NCI-H128 (cell line): ENCODE measurements around the gene PFN3.

Source experiments
- DNase-seq: peaks from one replicate; lab custom pipeline; 2025; ENCODE audit not compliant: unreplicated experiment; lab: John Stamatoyannopoulos, UW

The PFN3 gene

DNA sequence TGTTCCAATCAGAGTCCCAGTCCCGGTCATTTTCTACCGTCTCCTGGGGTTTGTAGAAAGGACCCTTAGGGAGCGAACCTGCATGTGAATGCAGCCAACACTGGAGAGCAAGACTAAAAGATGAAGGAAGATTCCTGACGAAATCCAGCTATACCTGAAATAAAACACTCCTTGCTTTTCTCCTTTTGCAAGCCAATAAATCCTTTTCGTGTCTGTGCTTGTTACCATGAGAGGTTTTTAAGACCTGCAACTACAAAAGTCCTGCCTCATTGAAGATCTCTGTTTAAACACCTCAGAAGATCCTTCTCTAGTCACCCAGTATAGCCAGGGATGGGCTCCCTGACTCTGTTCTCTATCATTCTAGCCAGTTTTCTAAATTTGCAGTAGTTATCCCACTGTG is 26.2 kb downstream of the PFN3 start:
- DNase-seq = no peak

DNA sequence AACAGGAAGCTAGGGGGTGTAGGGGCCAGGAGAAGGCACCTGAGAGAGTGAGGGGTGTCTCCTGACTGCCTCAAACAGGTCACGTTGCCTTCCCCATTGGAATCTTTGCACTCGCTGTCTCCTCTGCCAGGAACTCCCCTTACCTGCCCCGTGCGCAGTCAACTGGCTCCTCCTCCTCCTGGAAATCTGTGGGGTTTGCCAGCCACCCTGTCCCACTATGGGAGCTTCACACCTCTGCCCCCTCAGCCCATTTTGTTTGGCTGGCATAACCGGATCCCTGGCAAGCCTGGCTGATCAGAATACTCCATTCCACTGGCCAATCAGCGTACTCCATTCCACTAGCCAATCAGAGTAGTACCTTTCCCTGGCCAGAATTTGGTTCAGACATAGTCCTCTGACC is 26.7 kb downstream of the PFN3 start:
- no peak for DNase-seq

DNA sequence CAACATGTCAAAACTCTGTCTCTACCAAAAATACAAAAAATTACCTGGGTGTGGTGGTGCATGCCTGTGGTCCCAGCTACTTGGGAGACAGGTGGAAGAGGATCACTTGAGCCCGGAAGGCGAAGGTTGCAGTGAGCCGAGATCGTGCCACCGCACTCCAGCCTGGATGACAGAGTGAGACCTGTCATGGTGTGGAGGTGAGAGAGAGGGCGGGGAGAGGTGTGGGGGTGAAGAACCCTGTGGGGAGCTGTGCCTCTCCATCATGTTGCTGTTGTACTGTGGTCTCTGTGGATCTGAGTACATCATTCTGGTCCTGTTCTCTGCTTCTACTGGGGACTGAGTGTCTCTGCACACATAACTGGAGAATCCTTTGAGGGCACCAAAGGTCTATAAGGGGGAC is 27.6 kb downstream of the PFN3 start:
- DNase-seq = no peak

DNA sequence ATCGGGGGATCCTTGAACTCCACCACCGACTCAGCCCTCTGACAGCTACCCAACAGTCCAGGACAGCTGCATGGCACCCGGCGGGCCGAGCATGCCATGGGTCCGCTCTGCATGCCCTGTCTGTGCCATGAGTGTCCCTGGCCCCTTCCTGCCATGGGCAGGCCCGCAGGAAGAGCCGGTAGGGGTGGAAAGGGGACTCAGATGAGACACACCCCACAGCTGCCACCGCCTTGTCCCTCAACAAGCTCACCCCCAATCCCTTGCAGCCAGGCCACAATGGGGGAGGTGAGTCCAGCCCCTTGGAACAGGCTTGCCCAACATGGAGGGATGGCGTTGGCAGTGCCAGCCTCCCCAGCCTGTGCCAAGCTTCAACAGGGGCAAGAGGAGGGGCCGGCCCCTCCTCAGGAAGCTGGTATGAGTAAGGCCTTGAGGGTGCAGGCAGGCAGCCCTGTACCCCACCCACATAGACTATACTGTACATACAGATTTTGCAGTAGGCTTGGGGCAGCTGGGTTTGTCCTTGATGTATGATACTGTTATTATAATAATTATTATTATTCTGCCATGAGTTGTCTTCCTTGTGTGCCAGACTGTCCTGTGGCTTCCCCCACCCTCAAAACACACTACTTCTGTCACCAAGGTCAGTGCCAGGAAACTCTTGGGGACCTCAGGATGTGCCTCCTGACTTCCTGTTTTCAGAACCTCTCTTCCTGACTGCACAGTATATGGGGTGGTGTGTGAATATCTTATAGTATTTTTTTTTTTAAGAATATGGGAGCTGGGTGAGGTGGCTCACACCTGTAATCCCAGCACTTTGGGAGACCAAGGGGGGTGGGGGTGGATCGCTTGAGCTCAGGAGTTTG is 28.2 kb downstream of the PFN3 start:
- no peak for DNase-seq

DNA sequence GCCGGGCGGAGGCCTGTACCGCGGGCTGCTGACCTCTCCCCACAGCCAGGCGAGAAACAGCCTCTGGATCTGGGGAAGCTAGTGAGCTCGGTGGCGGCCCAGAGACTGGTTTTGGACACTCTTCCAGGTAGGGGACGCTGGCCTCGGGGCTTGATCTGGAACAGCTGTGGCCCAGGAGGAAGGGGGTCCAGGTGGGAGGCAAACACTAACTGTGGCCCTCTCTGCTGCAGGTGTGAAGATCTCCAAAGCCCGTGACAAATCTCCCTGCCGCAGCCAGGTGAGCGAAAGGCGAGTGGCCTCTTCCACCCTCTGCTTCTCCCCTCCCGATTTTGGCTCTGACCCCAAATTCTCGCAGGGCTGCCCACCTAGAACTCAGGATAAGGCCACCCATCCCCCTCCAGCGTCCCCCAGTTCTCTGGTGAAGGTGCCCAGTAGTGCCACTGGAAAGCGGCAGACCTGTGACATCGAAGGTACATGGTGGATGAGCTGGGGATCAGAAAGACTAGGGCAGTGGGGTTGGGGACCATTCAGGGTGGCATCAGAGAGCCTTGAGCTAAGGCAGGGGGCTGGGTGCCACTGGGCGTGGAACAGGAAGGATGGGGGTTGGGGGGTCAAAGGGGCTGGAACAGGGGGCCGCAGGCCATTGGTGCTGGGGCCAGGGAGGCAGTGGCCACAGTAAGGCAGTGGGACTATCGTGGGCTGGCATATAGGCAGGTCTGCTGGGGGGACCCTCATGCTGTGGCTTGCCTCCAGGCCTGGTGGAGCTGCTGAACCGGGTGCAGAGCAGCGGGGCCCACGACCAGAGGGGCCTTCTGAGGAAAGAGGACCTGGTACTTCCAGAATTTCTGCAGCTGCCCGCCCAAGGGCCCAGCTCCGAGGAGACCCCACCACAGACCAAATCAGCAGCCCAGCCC is 29.1 kb downstream of the PFN3 start:
- DNase-seq = no peak

DNA sequence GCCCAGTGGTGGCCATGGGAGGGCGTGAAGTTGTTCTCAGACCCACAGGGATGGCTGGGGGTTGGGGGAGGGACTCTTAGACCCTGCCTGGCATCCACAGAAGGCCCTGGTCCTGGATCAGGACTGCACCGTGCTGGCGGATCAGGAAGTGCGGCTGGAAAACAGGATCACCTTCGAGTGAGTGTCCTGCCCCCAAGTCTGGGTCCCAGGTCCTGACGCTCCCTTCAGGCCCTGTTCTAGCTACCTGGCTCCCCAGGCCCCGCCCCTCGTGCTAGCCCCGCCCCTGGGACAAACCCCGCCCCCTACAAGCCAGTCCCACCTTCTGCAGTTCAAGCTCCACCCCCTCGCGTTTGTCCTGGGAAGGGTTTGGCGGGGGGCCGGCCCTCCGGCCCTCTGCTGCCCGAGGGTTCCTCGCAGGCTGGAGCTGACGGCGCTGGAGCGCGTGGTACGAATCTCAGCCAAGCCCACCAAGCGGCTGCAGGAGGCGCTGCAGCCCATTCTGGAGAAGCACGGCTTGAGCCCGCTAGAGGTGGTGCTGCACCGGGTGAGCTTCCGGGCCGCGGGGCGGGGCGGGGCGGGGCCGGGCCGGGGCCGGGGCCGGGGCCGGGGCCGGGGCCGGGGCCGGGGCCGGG is 29.9 kb downstream of the PFN3 start:
- peak; percentile 36 for DNase-seq

DNA sequence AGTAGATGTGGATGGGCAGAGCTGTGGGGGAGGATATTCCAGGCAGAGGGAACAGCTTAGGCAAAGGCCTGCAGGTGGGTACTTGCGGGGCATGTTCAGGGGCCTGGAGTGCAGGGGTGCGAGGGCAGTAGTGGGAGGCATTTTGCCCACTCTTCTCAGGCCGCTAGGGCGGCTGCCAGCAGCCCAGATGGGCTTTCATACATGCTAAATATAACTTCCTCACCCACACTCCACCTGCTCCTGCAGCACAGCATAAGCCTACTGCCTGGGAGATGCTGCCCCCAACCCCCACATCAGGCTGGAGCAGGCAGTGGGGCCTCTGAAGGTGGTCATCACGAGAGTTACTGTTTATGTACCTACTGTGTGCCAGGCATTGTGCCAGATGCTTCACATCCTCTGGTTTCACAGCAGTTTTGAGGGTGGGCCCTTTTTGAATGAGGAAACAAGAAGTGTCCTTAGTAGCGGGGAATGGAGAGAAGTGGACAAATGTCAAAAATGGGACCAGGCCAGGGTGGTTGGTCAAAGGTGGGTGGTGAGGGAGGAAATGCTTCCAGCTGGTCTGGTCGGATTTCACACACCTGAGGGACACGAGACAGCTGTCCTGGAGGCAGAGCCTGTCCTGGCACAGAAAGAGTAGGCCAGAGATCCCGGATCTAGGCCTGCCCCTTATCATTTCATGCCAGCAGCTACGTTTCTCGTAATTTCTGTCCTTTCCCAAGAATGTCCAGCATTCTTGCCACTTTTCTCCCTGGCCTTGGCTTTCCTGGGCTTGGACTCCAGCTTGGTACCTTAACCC is 30.6 kb downstream of the PFN3 start:
- no peak for DNase-seq

DNA sequence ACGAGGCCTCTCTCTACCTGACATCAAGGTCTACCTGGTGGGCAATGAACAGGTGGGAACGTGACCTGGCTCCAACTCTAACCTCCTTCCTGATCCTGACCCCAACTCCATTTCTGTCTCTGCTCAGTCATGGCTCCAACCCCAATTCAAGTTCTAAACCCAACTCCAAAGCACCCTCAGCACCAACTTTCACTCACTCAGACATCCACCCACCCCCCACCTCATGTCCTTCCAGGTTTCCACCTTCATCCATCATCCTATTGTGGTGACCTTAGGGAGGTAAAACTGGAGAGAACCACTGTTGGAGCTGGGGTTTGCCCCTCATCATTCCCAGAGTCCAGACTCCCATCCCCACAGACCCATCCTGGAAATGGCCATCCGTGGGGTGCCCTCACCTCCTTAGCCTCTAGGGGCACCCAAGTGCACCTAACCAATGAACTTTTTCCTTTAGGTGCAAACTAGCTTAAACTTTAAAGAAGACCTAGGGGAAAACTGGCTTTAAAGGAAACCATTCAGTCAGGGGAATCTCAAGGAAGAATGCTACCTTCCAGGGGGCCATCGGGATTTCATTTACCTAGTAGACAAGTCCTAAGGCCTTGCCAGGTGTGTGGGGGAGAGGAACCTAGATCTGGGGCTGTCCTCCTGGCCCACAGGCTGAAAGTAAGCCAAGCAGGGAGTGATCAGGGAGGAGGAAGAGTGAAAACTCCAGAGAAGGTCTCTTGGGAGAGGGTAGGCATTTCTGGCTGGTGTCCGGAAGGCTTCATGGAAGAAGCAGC is 31.4 kb downstream of the PFN3 start:
- no peak for DNase-seq

DNA sequence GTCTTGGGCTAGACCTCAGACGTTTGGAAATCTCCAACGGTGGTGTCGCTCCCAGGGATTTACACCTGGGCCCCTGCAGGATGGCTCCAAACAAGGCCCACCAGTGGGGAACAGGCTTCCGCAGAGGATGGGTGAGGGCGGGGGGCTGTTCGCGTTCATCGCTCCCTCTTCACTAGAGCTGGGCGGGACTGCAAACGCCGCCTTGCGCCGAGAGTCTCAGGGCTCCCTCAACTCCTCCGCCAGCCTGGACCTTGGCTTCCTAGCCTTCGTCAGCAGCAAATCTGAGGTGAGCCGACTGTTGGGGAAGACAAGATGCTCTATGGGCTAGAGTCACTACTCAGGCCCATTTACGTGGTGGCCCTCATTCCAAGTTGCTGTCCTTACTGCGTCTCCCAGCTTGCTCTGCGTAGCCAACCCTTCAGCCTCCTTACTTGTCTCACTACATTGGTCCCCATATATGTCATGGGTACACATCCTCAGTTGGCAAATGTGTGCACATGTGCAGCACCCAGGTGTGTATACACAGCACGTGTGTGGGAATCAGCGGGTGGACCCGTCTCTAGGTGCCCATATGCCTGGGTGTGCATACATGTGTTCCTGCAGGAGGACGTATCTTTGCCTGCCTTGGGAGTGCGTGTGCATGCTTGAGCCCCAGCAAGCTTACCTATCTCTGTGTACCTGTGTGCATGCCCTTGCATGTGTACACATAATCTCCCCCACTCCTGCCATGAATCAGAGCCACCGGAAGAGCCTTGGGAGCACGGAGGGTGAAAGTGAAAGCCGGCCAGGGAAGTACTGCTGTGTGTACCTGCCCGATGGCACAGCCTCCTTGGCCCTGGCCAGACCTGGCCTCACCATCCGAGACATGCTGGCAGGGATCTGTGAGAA is 32.2 kb downstream of the PFN3 start:
- DNase-seq = no peak

DNA sequence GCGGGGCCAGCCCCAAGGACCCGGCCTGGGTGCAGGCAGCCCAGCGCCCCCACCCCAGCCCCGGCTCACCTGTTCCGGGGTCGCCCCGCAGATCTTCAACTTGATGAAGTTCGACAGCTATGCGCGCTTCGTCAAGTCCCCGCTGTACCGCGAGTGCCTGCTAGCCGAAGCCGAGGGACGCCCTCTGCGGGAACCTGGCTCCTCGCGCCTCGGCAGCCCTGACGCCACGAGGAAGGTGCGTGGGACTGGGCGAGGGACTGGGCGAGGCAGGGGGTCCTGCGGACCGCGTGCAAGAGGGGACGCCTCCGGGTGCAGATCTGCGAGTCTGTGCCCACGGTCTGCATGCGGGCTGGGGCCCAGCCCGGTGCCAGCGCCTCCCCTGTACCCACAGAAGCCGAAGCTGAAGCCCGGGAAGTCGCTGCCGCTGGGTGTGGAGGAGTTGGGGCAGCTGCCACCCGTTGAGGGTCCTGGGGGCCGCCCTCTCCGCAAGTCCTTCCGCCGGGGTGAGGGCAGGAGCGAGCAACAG is 33.1 kb downstream of the PFN3 start:
- no peak for DNase-seq

DNA sequence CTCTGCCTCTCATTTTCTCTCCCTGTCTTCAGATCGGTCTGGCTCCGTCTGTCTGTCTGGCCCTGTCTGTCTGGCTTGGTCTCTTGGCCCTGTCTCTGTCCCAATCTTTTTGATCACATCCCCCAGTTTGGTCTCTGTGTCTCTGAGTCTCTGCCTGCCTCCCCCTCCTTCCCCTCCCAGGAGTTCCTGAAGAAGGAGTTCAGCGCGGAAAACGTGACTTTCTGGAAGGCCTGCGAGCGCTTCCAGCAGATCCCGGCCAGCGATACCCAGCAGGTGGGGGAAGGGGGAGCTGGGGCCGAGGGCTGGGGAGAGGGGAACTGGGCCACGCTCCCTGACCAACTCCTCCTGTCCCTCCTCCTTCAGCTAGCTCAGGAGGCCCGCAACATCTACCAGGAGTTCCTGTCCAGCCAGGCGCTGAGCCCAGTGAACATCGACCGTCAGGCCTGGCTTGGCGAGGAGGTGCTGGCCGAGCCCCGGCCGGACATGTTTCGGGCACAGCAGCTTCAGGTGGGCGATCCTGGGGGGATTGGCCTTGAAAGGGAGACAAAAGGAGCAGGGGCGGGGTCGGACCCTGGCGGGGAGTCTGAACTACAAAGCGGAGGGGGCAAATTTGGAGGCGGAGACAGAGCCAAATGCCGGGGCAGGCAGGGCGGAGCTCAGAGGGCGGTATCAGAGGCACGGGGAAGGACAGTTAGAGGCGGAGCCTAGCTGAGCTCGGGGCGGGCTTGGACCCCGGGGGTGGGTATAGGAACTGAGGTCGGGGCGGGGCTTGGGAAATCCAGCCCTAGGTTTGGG is 33.7 kb downstream of the PFN3 start:
- DNase-seq = no peak

DNA sequence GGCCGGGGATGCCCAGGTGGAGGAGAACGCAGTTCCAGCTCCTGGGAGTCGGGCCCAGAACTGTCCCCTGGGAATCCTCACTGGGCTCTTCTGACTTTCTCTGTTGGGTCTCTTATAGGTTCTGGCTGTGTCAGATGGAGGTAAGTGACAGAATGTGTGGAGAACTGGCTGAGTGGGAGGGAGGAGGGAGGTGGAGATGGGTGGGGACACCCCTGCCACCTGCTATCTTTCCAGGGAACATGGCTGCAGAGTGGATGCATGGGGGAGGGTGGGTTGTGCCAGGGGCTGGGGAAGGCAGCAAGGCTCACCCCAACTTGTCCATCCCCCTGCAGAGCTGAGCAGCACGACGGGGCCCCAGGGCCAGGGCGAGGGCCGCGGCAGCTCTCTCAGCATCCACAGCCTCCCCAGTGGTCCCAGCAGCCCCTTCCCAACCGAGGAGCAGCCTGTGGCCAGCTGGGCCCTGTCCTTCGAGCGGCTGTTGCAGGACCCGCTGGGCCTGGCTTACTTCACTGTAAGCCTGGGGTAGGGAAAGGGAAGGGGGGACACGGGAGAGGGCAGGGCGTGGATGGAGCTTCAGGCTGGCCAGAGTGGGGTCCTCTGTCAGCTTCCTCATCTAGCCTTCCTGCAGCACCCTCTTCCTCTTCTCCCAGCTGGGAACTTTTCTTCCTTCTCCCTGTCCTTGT is 34.5 kb downstream of the PFN3 start:
- DNase-seq = no peak

DNA sequence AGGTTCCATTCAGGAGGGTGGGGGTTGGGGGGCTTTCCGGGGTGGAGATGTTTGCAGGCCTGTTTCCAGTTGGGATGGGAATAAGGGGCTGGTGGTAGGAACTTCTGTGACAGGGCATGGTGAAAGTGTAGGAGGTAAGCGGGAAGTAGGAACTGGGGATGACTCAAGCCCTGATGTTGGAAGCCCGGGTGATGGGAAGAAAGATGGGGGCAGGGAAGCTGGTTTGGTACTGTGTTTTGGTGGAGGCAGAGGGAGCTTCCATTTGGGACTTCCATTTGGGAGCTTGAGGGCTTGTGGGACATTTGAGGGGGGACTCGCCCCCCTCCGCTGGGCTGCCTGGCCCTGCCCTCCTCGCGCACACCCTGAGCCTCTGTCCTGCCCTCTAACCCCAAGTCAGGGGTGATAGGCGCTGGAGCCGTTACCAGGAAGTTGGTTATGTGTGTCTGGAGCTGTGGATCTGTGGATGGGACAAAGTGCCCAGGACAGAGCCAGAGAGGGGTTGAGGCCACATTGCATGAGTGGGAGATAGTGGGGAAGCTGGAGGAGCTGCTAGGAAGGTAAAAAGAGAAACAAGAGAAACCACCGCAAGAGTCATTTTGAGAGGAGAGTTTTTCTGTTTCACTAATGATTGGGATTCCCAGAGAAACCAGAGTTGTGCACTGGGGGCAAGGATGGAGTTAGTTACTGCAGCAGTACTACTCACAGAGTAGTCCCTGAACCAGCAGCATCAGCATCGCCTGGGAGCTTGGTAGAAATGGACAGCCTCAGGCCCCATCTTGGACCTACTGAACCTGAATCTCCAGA is 36.1 kb downstream of the PFN3 start:
- DNase-seq = no peak

DNA sequence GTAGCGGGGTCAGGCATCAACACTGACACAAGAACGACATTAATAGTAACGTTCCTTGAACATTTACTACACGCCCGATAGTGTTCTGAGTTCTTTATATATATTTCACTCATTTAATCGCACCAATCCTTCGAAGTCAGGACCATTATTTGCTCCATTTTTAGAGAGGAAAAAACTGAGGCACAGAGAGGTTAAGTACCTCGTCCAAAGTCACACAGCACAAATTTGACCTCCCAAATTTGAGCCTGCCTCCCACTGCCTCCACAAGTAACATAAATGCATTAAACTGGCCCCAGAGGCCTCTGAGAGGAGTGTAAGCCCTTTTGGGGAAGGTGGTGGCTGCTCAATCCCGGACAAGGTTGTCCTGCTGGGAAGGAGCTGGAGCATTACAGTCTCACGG is 36.9 kb downstream of the PFN3 start:
- no peak for DNase-seq

DNA sequence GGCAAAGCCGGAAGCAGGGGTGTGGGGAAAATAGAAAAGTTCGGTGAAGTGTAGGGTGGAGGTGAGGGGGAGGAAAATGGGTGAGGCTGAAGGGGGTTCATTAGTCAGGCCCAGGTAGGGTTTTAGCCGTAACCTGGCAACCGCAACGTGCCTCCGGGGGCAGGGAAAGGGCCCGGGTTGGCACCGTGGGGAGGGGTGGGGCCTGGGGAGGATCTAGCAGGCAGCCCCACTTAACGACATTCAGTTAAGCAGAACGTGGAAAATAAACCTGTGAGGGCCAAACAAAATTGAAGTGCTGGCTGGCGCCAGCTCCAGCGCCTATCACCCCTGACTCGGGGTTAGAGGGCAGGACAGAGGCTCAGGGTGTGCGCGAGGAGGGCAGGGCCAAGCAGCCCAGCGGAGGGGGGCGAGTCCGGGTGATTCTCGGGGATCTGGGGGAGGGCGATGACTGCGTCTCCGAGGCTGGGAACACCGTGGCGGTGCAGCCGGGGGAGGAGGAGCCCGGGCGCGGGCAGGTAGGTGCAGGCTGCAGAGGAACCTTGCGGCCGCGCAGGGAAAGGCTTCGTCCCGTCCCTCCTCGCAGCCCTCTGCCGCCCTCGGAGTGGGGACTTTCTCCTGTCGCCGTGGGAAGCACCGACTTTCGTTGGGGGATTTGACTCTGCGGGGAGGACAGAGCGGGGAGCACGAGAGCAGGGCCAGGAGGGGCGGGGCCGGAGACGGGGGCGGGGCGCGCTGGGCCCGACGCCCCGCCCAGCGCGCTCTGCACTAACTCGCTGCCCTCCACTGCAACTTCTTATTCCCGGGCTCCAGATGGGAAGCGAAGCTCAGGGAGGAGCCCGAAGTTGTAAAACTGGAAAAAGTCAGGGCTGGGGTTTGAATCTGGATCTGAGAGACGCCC is 37.6 kb downstream of the PFN3 start:
- peak; percentile 8 for DNase-seq

DNA sequence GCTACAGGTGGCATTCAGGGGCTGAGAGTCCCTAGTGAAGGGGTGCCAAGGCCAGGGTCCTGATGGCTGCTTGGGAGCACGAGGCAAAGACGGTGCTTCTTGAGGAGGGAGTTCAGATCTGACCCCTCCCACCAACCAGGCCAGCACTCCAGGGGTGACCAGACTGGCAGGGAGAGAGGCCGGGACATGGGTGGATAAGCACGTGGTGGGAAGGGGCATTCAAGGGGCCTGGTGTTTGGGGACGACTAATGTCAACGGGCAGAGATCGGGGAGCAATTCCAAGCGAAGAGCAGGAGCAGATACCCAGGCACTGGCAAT is 38.2 kb downstream of the PFN3 start:
- no peak for DNase-seq
